Measurements from ENCODE around the gene PJVK. TPM values are rescaled to one million over a fixed set of nuclear protein-coding genes. Genes with fewer than 3 reads are reported as not detected.

The PJVK gene
- total RNA-seq, 2 donors from 2014 or later, result 0.59 to 2.4 TPM

- Histone ChIP-seq H3K27ac (no peak overlapping the region), H3K27me3 (no peaks in the 10 kb centered on the region), H3K36me3 (peaks cover 20% of the 10 kb centered on the region), H3K4me3 (no peak overlapping the region), H3K9me3 (peaks cover 0 to 9% of the 10 kb centered on the region in 2 donors), H3K4me1 (no peaks in the 10 kb centered on the region)
- no peak for TF ChIP-seq CTCF (IDR thresholded peaks at IDR 0.05)
- DNase-seq (ENCODE audit: low spot score), result no peak
These were observed 24.8 kb upstream of the PJVK start for GRCh38 chr2:178426388-178426787.

GRCh38 chr2:178427458-178427857, 23.7 kb upstream of the PJVK start:
- Histone ChIP-seq H3K4me3 (no peak overlapping the region), H3K9me3 (peaks cover 0 to 9% of the 10 kb centered on the region in 2 donors), H3K4me1 (no peaks in the 10 kb centered on the region), H3K36me3 (peaks cover 31% of the 10 kb centered on the region), H3K27me3 (no peaks in the 10 kb centered on the region), H3K27ac (no peak overlapping the region)
- no peak for DNase-seq (ENCODE audit: low spot score)
- TF ChIP-seq CTCF (IDR thresholded peaks at IDR 0.05), result no peak

- no peak for TF ChIP-seq CTCF (IDR thresholded peaks at IDR 0.05)
- peaks cover 0 to 9% of the 10 kb centered on the region in 2 donors for H3K9me3 ChIP-seq
- no peaks in the 10 kb centered on the region for H3K27me3 ChIP-seq
- peaks cover 40% of the 10 kb centered on the region for H3K36me3 ChIP-seq
- DNase-seq (ENCODE audit: low spot score), result no peak
- H3K4me3 ChIP-seq, result no peak overlapping the region
- H3K4me1 ChIP-seq, result no peaks in the 10 kb centered on the region
- no peak overlapping the region for H3K27ac ChIP-seq
These were observed 22.8 kb upstream of the PJVK start for GRCh38 chr2:178428396-178428806.

GRCh38 chr2:178429336-178429735, 21.8 kb upstream of the PJVK start:
- Histone ChIP-seq H3K9me3 (peaks cover 0 to 9% of the 10 kb centered on the region in 2 donors), H3K36me3 (peaks cover 50% of the 10 kb centered on the region), H3K27ac (no peak overlapping the region), H3K4me1 (no peaks in the 10 kb centered on the region), H3K4me3 (no peak overlapping the region), H3K27me3 (no peaks in the 10 kb centered on the region)
- no peak for DNase-seq (ENCODE audit: low spot score)
- no peak for TF ChIP-seq CTCF (IDR thresholded peaks at IDR 0.05)

GRCh38 chr2:178436662-178437061, 14.5 kb upstream of the PJVK start:
- TF ChIP-seq CTCF (IDR thresholded peaks at IDR 0.05), result no peak
- Histone ChIP-seq H3K36me3 (peaks cover 93% of the 10 kb centered on the region), H3K4me1 (no peaks in the 10 kb centered on the region), H3K9me3 (no peaks in the 10 kb centered on the region), H3K27me3 (no peaks in the 10 kb centered on the region), H3K4me3 (no peak overlapping the region), H3K27ac (no peak overlapping the region)
- no peak for DNase-seq (ENCODE audit: low spot score)

GRCh38 chr2:178441426-178441825, 9.8 kb upstream of the PJVK start:
- no peaks in the 10 kb centered on the region for H3K27me3 ChIP-seq
- peaks cover 91% of the 10 kb centered on the region for H3K36me3 ChIP-seq
- H3K4me1 ChIP-seq, result no peaks in the 10 kb centered on the region
- no peak overlapping the region for H3K27ac ChIP-seq
- no peaks in the 10 kb centered on the region for H3K9me3 ChIP-seq
- no peak for TF ChIP-seq CTCF (IDR thresholded peaks at IDR 0.05)
- no peak overlapping the region for H3K4me3 ChIP-seq
- no peak for DNase-seq (ENCODE audit: low spot score)
